ENCODE data around the gene FDXACB1.
A peak's percentile ranks its signal among the peaks of the same experiment; 100 is the strongest.

Gene FDXACB1

DNA sequence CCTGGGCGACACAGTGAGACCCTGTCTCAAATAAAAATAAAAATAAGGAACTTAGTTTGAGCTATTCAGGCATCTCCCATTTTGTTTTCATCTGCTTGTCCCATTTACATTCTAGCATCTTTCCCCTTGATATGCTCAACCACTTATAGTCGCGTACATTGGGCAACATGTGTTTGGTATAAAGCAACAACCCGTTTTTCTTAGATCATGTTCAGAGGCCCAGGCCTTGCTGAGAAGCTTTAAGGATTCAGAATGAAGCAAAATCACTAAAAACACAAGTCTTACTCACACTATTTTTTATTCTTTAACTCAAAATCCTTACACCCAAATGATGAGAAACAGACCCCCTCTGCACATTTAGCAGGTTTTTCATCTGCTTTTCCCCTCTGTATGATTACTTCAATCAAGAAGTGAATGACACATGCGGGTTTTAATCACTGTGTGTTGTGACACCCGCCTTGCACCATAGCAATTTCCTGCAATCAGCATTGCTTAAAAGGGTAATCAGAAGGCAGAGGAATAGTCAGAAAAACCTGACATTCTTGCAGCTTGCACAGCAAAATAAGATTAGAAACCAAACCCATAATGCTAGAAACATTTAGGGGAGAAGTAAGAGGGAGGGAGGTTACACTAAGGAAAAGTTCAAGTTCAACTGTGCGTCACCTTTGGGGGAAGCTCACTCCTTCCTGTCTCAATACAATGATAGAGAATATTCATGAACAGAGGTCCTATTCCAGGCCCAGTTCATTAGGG, 33.5 kb downstream of the FDXACB1 start:
- DNase-seq (ENCODE audit: low read depth in 2 of 3, low spot score in 1 of 3) = no peak

DNA sequence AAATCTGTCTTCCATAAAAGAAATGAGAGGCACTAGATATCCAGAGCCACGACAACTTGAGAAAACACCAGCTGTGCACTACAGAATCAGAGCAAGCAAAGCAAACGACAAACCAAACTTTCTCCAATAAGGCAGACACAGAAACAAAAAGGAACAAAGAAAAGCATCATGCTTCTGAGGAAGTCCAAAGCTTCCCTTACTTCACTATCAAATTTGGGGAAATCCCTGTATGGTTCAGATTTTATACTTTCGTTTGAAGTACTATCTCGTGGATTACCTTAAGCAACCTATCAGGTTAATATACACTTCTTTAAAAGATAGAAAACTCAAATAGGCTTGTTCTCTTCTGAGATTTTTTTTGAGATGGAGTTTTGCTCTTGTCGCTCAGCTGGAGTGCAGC, 35.3 kb downstream of the FDXACB1 start:
- no peak for DNase-seq (ENCODE audit: low read depth in 2 of 3, low spot score in 1 of 3)

DNA sequence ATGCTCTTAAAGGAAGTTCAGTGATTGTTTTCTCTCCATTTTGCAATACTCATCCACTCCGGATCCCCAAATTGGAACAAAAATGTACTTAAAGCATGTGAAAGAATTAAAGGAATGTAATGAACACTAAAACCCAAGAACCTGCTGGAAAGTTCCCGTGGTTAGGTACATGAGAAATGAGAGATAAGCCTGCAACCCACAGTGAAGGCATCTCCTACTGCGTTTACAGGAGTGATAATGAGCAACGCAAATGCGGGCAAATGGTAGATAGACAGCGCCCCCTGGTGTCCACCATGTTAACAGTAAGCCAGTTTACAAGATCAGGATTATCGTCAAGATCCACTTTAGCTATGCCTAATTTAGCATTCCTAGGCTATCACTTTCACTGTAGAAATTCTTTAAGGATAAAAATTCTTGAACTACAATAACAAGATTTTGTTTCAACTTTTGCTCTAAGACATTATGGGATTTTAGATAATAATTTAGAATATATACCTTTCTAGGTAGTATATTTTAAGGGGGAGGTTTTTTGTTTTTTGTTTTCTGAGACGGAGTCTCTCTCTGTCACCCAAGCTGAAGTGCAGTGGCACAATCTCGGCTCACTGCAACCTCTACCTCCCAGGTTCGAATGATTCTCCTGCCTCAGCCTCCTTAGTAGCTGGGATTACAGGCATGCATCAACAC, 37.5 kb downstream of the FDXACB1 start:
- peak; percentile 75 to 92 (median 81) for DNase-seq (ENCODE audit: low read depth in 2 of 3, low spot score in 1 of 3)

DNA sequence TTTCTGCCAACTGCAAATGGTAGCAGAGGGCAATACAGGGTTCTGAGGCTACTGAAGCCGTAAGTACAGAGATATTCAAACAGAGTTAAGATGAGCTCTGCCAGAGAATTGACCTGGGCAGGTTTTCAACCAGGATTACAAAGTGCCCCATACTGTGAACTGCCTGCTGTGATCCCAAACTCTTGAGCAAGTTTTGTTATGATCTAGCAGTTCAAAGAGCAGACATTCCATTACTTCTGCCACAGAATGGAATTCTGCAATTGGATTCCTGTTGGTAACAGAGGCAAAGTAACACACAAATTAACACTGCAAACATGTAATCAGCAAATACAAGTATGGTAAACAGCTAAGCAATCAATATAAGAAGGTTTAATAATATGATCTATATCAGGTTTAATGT, 38.8 kb downstream of the FDXACB1 start:
- no peak for DNase-seq (ENCODE audit: low read depth in 2 of 3, low spot score in 1 of 3)

DNA sequence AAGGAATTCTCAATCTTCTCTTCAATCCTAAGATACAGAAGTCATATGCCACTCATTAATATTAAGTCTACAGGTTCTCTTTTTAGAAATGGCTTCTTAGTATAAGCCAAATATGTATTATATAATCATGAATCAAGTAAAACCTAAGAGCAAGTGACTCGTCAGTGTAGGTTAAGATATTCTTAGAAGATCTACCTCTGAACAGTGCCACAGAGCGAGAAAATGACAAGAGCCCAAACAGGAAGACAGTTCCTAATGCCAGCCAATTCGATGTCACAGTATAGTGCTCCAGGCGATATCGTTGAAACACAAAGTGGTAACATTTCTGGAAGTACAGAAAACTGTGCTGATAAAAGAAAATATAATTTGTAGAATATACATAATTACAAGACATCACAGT, 40.9 kb downstream of the FDXACB1 start:
- DNase-seq (ENCODE audit: low read depth in 2 of 3, low spot score in 1 of 3) = no peak

DNA sequence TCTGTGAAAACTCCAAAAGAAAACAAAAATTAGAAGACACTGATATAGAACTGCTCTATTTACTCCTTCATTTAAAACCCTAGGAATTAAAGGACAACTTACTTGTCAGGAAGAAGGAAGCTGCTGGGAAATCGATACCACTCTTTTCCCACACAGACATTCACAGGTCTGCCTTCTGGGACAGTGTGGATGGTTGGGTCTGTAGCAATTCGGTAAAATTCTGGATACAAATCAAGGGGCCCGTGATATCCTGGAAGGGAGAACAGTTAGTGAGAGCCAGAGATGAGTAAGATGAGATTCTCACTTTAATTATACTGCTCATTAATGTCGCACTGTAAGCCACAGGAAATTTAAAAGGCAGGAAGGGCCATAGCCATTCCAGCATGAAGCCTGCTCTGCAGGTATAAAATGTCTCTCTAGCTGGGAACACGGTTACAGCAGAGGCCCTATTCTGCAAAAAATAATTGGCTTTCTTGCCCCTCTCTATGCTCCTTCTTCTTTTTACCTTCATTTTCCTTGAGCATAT, 41.5 kb downstream of the FDXACB1 start:
- no peak for DNase-seq (ENCODE audit: low read depth in 2 of 3, low spot score in 1 of 3)

DNA sequence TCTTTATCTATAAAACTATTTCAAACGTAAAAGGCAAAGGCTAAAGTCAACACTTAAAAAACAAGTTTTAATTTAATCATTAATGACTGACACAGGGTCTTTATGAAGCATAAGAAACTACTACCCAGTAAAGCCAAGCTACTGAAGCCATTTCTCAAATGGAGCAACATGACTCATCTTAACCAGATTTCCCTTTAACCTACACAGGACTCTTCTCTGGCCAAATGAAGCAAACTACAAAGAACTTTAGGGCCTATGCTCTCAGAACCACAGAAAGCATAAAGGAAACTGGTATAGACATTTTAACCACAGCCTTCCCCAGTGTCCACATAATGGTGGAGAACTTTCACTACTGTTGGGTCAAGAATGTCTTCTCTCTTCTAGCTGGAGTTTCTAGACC, 42.2 kb downstream of the FDXACB1 start:
- DNase-seq (ENCODE audit: low read depth in 2 of 3, low spot score in 1 of 3) = no peak

DNA sequence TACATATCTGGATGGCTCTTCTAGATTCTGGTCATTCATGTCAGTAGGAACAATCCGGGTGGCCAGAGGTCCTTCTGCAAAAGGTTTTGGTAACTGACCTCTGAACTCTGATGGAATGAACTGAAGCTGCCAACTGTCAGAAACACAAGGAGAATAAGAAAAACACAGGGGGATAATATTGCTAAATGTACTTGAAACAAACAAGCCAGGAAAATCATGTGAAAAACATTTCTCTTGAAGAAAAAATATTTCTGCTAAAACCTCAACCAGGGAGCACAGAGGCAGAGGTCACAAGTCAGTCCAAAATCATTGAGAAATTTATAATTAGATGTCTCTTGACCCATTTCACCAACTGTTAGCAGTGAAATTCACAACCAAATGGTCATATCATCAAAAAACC, 42.8 kb downstream of the FDXACB1 start:
- DNase-seq (ENCODE audit: low read depth in 2 of 3, low spot score in 1 of 3) = no peak

DNA sequence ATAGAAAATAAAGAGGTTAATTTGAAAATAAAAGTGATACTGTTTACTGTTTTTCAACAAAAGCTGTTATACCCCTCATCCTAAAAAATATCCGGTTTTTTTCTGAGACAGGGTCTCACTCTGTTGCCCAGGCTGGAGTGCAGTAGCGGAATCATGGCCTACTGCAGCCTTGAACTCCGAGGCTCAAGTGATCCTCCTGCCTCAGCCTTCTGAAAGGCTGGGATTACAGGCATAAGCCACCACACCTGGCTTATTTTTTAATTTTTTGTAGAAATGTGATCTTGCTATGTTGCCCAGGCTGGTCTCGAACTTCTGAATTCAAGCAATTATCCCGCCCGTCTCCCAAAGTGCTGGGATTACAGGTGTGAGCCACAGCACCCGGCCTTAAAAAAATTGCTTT, 43.3 kb downstream of the FDXACB1 start:
- no peak for DNase-seq (ENCODE audit: low read depth in 2 of 3, low spot score in 1 of 3)

DNA sequence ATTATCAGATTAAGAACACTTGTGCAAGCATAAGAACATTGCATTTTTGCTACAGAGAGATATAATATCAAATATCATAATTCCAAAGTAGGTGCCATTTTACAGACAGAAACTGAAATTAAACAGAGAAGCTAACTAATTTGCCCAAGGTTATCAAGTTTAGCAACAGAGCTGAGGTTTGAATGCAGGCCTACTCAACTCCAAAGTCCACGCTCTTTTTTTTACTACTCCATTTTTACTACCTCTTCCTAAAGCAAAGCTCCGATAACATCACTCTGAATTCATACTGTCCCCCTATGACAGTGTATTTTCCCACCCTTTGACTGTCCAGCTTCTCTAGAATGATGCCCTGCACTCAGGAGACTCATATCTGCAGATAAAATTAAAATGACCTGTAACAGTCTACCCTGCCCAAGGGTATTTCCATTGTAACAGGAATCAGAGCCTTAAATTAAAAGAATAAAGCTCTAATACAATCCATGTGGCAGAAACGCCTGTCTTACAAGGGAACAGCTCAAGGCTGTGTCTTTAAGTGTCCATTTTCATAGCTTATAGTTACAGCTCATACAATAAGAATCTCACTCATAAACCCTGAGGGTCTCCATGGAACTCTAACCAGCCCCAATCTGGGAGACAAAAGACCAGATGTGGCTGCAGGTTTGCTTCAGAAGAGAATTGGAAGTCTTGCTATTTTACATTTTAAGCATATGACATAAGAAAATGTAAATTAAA, 44.4 kb downstream of the FDXACB1 start:
- no peak for DNase-seq (ENCODE audit: low read depth in 2 of 3, low spot score in 1 of 3)

DNA sequence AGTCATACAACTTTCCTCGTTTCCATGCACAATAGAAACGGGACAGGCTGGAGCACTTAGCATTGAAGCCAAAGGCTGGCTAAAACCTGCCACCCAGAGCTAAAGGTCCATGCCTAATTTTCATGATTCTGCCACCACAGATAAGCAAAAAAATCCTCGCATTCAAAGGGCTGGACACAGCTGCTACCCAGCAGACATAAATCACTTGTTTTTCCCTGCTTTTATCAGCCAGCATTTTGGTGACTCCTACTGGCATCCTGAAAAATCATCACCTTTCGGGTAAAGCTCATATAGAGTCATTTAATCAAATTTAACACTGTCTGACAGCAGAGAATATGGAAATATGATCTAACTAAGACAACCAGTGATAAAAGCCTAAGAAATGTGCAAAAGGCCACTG, 45.4 kb downstream of the FDXACB1 start:
- DNase-seq (ENCODE audit: low read depth in 2 of 3, low spot score in 1 of 3) = no peak

DNA sequence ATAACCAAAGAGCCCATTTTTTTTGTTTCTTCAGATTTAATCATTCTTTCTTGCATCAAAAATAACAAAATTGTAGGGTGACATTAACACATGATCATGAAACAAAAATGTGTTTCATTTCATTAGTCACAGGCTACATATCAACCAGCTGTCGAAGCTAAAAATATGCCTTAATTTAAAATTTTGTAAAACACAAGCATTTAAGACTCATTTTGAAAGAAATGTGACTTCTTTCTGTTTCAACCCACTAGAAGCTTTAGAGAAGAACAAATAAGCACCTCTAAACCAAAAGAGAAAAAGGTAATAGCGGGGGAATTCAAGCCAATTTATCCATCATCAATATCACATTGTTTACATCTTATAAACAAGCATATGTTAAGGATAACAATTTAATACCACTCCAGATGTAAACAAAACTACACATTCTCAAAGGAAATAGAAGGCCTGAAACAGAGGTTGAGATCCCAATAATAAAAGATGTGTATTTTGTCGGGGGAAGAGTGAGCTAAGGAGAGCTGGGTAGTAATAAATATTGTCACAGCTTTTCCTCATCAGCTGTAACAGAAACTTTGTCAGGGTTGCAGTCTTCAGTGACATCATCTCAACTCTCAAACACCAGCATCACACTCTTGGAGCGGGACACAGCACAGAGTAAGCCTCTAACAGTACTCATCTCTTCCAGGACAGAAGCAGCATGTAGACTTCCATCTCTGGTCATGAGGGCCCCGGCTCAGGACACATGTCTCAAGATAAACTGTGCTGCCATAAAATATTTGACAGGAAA, 49.6 kb downstream of the FDXACB1 start:
- DNase-seq (ENCODE audit: low read depth in 2 of 3, low spot score in 1 of 3) = no peak

DNA sequence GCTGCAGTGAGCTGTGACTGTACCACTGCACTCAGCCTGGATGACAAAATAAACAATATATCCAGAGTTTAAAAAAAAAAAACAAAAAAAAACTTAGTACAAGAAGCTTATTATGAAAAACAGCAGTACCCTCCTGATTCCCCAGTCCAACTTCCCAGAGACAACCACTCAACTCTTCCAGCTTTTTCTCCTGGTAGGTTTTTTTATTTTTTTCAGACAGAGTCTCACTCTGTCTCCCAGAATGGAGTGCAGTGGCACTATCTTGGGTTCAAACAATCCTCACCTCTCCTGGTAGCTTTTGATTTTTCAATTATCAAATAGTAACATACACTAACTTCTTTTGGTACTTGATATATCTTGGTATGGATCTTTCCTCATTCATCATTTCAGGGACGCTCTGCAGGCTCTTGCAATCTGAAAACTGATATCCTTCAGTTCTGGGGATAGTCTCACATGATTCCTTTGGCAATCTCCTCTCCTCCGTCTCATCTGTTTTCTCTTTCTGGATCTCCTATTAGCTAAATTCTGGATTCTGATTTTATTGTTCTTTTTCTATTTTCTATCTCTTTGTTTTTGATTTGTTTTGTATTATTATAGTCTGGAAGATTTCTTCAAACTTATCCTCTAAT, 52.5 kb downstream of the FDXACB1 start:
- DNase-seq (ENCODE audit: low read depth in 2 of 3, low spot score in 1 of 3) = no peak

All from stimulated activated CD4-positive, alpha-beta T cell treated with anti-CD3 and anti-CD28 coated beads, Interleukin-12 subunit alpha, Interleukin-12 subunit beta, amount 100 ng/mL, for 48 hours (primary cell).